Large intestine (tissue), 3 donors: ENCODE measurements around the gene TCEA3. TPM values are rescaled to one million over a fixed set of nuclear protein-coding genes. Genes with fewer than 3 reads are reported as not detected.

ENCODE experiments used
- DNase-seq, 2 donors: peaks; one replicate each; pipeline versions ENCODE4 v3.0.0 to v3.0.0-alpha.2; 2013
- H3K27ac ChIP-seq: one replicate; pipeline ENCODE4 v1.5.1; 2013; ENCODE audit warnings: low read length
- H3K27me3 ChIP-seq: 2 replicates; pipeline ENCODE4 v1.6.1; 2013; ENCODE audit warnings: low read length; ENCODE audit not compliant: control insufficient read depth, insufficient read depth
- H3K36me3 ChIP-seq: 2 replicates; pipeline ENCODE4 v1.6.1; 2013; ENCODE audit warnings: low read length; ENCODE audit not compliant: control insufficient read depth, insufficient read depth
- H3K4me1 ChIP-seq: one replicate; pipeline ENCODE4 v1.6.1; 2013; ENCODE audit warnings: low read length; ENCODE audit not compliant: control insufficient read depth, insufficient read depth
- H3K4me3 ChIP-seq: one replicate; pipeline ENCODE4 v1.5.1; 2013; ENCODE audit warnings: low read length
- H3K9me3 ChIP-seq: one replicate; pipeline ENCODE4 v1.6.1; 2013; ENCODE audit warnings: mild to moderate bottlenecking, low read depth, low read length, moderate library complexity; ENCODE audit not compliant: control insufficient read depth
- WGBS: methylation state at CpG from one replicate; pipeline ENCODE4 v1.1.5; 2013; ENCODE audit warnings: low lambda C conversion rate; ENCODE audit not compliant: insufficient coverage; 5-methylcytosine and 5-hydroxymethylcytosine counted together
- polyA plus RNA-seq: library from polyadenylated mRNA; unstranded; fragments of 120-200 nt; gene quantifications from one replicate; pipeline ENCODE4 v1.2.1, GENCODE V29; 2013

The TCEA3 gene
- polyA plus RNA-seq, 1 donor = 29.4 TPM

- Histone ChIP-seq H3K36me3 (peaks cover 76% of the 10 kb centered on the region), H3K4me1 (no peaks in the 10 kb centered on the region), H3K9me3 (no peaks in the 10 kb centered on the region), H3K27me3 (no peaks in the 10 kb centered on the region), H3K27ac (no peak overlapping the region), H3K4me3 (no peak overlapping the region)
- no peak for DNase-seq
- WGBS = 80% methylated on average over 1 of the region's 8 CpGs
Observed at GRCh38 chr1:23331713-23332112, 92.8 kb downstream of the TCEA3 start.

Other genes starting within 250 kb of the TCEA3 start
- 0.46 TPM for gene HTR1D, start 207.2 kb downstream of the TCEA3 start, polyA plus RNA-seq
- 148 TPM for gene HNRNPR, start 80.5 kb downstream of the TCEA3 start, polyA plus RNA-seq
- gene ZNF436, start 54.9 kb downstream of the TCEA3 start, polyA plus RNA-seq = 22.2 TPM
- gene ASAP3, start 59.4 kb upstream of the TCEA3 start, polyA plus RNA-seq = 14.0 TPM
- 2.8 TPM for gene E2F2, start 106.5 kb upstream of the TCEA3 start, polyA plus RNA-seq
- 120 TPM for gene ID3, start 134.8 kb upstream of the TCEA3 start, polyA plus RNA-seq